ENCODE results near the gene MAGI2. TPM values are rescaled to one million over a fixed set of nuclear protein-coding genes. Genes with fewer than 3 reads are reported as not detected.
"Not testable (repeated sequence)": the region's sequence is repeated elsewhere in the genome, so short reads cannot be mapped to it uniquely, and the experiment has no call there.

Gene MAGI2
- polyA plus RNA-seq, 2 donors: 0.67 to 0.79 TPM

DNA sequence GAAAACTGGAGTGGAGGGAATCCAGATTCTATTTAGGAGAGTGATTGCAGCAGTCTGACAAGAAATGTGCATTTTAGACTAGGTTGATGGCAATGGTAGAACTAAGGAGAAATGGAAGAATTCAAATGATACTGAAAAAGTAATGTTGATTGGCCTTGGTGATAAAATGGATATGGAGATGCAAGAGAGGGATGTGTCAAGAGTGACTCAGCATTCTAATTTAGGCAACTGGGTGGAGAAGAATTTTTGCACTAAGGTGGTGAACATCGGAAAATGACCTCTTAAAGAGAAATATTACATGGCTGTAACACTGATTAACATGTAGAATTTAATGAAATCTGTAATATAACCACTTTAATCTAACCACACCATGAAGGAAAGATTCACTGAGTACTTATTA is 848.3 kb downstream of the MAGI2 start:
- Histone ChIP-seq H3K4me3 (ENCODE audit: low read depth in 1 of 2, low read length in 2 of 2) (no peak overlapping the region), H3K9me3 (ENCODE audit: control insufficient read depth in 2 of 2, insufficient read depth in 1 of 2, low read depth in 1 of 2, low read length in 1 of 2) (no peaks in the 10 kb centered on the region), H3K36me3 (ENCODE audit: control insufficient read depth in 2 of 2, insufficient read depth in 2 of 2, low read length in 1 of 2) (no peaks in the 10 kb centered on the region), H3K27ac (ENCODE audit: low read depth in 2 of 2, low read length in 1 of 2) (no peak overlapping the region), H3K4me1 (ENCODE audit: control insufficient read depth in 2 of 2, insufficient read depth in 2 of 2, low read length in 1 of 2) (no peaks in the 10 kb centered on the region), H3K27me3 (ENCODE audit: control insufficient read depth in 1 of 2, insufficient read depth in 2 of 2, low read length in 2 of 2) (no peaks in the 10 kb centered on the region)
- WGBS, 2 donors: 53 to 76% methylated on average over 1 of the region's 1 CpG

DNA sequence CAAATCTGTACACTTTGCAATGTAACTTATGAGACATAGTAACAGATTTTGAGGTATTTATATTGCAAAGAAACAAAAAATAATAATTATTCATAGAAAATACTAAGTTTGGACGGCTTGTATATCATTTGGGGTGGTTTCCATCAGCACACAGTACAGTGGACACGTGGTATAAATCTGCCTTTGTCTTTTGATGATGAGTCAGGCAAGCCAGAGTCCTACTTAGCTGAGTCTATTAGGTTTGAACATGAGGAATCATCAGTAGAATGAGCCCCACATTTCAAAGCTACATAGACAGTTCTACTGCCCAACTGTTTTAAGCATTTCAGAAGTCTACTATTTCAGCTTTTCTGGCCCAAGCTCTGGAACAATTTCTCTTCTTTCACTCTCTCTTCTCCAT is 851.7 kb downstream of the MAGI2 start:
- WGBS, 2 donors: 62 to 68% methylated on average over 2 of the region's 2 CpGs
- Histone ChIP-seq H3K9me3 (ENCODE audit: control insufficient read depth in 2 of 2, insufficient read depth in 1 of 2, low read depth in 1 of 2, low read length in 1 of 2) (no peaks in the 10 kb centered on the region), H3K36me3 (ENCODE audit: control insufficient read depth in 2 of 2, insufficient read depth in 2 of 2, low read length in 1 of 2) (no peaks in the 10 kb centered on the region), H3K27ac (ENCODE audit: low read depth in 2 of 2, low read length in 1 of 2) (no peak overlapping the region), H3K4me1 (ENCODE audit: control insufficient read depth in 2 of 2, insufficient read depth in 2 of 2, low read length in 1 of 2) (no peaks in the 10 kb centered on the region), H3K4me3 (ENCODE audit: low read depth in 1 of 2, low read length in 2 of 2) (no peak overlapping the region), H3K27me3 (ENCODE audit: control insufficient read depth in 1 of 2, insufficient read depth in 2 of 2, low read length in 2 of 2) (no peaks in the 10 kb centered on the region)

DNA sequence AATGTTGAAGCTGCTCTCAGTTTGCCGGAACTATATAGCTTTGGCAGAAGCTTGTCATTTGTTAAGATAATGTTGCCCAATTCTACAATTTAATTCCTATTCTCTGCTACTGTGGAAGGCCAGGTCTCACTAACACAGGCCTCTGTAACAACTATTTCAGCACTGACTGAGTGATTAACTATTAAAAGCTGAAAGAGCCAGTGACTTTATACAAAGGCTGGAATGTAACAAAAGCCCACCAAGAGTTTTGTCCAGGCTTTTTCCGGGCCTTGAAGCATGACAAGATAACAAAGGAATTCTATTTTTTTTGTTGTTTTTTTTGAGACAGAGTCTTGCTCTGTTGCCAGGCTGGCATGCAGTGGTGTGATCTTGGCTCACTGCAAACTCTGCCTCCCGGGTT is 859.3 kb downstream of the MAGI2 start:
- Histone ChIP-seq H3K27ac (ENCODE audit: low read depth in 2 of 2, low read length in 1 of 2) (no peak overlapping the region), H3K9me3 (ENCODE audit: control insufficient read depth in 2 of 2, insufficient read depth in 1 of 2, low read depth in 1 of 2, low read length in 1 of 2) (no peaks in the 10 kb centered on the region), H3K27me3 (ENCODE audit: control insufficient read depth in 1 of 2, insufficient read depth in 2 of 2, low read length in 2 of 2) (no peaks in the 10 kb centered on the region), H3K4me3 (ENCODE audit: low read depth in 1 of 2, low read length in 2 of 2) (no peak overlapping the region), H3K36me3 (ENCODE audit: control insufficient read depth in 2 of 2, insufficient read depth in 2 of 2, low read length in 1 of 2) (no peaks in the 10 kb centered on the region), H3K4me1 (ENCODE audit: control insufficient read depth in 2 of 2, insufficient read depth in 2 of 2, low read length in 1 of 2) (no peaks in the 10 kb centered on the region)
- 53 to 60% methylated on average over 3 of the region's 3 CpGs for WGBS, 2 donors

DNA sequence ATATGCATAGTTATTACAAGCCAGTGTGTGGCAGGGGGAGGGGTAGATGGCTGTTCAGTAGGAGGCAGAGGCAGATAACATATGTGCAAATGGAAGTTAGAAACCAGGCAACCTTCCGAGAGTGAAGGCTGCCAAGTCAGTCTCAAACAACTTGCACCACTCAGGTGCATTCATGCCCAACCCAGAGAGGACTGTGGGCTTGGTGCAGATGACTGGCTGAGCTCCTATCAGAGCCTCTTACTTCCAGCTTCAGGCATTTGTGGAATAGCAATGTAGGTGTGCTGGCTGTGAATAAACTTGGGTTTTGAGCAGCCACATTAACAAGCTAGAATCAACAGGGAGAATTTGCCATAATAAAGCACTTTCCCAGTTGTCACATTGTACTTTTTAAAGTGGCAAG is 865.1 kb downstream of the MAGI2 start:
- H3K36me3 ChIP-seq (ENCODE audit: control insufficient read depth in 2 of 2, insufficient read depth in 2 of 2, low read length in 1 of 2): no peaks in the 10 kb centered on the region
- 35 to 60% methylated on average over 1 of the region's 1 CpG for WGBS, 2 donors
- no peak overlapping the region for H3K4me3 ChIP-seq (ENCODE audit: low read depth in 1 of 2, low read length in 2 of 2)
- no peaks in the 10 kb centered on the region for H3K4me1 ChIP-seq (ENCODE audit: control insufficient read depth in 2 of 2, insufficient read depth in 2 of 2, low read length in 1 of 2)
- no peaks in the 10 kb centered on the region for H3K27me3 ChIP-seq (ENCODE audit: control insufficient read depth in 1 of 2, insufficient read depth in 2 of 2, low read length in 2 of 2)
- no peak overlapping the region for H3K27ac ChIP-seq (ENCODE audit: low read depth in 2 of 2, low read length in 1 of 2)
- no peaks in the 10 kb centered on the region for H3K9me3 ChIP-seq (ENCODE audit: control insufficient read depth in 2 of 2, insufficient read depth in 1 of 2, low read depth in 1 of 2, low read length in 1 of 2)

DNA sequence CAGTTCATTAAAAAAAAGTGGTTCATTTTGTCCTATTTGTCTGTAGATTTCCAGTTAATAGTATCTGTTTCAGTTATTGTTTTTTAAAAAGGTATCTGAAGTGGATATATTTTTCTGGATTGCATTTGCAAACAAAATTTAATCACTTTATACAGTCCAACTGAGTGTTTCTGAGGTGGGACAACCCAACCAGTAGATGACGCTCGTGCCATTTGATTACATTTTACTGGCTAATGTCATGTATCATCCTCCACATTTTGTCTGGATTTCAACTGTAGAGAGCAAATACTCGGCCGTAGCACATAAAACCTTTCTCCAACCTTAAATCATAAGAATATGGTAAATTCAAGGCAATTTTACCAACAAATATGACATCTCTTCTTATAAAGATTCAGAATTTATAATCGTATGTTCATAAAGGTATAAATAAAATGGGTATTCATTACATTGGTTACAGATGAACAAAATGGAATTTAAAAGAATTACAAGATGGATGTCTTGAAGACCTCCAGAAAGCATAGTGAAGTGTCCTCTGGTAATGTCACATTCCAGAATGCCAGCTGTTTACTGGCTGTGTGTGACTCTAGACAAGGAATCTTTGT is 865.9 kb downstream of the MAGI2 start:
- Histone ChIP-seq H3K4me1 (ENCODE audit: control insufficient read depth in 2 of 2, insufficient read depth in 2 of 2, low read length in 1 of 2) (no peaks in the 10 kb centered on the region), H3K36me3 (ENCODE audit: control insufficient read depth in 2 of 2, insufficient read depth in 2 of 2, low read length in 1 of 2) (no peaks in the 10 kb centered on the region)
- WGBS, 2 donors: 82 to 83% methylated on average over 5 of the region's 5 CpGs

DNA sequence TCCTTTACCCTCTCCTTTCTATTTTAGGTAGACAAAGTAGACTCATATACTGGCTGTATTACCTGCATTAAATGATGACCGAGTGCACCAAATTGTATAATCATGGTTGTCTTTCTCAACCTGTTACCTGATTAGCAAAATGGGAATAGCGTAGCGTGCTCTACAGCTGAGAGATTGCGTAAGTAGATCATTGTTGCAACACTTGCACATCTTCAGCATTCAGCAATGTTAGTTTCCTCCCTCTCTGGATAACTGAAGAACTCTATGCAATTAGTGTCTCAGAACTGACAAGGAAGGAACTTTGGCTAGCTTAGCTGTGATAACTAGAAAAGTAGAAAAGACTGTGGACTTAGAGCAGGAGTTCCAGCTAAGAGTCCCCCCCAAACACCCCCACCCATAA is 867.5 kb downstream of the MAGI2 start:
- WGBS, 2 donors: 92 to 96% methylated on average over 4 of the region's 4 CpGs
- Histone ChIP-seq H3K9me3 (ENCODE audit: control insufficient read depth in 2 of 2, insufficient read depth in 1 of 2, low read depth in 1 of 2, low read length in 1 of 2) (no peaks in the 10 kb centered on the region), H3K36me3 (ENCODE audit: control insufficient read depth in 2 of 2, insufficient read depth in 2 of 2, low read length in 1 of 2) (no peaks in the 10 kb centered on the region), H3K4me3 (ENCODE audit: low read depth in 1 of 2, low read length in 2 of 2) (no peak overlapping the region), H3K27me3 (ENCODE audit: control insufficient read depth in 1 of 2, insufficient read depth in 2 of 2, low read length in 2 of 2) (no peaks in the 10 kb centered on the region), H3K27ac (ENCODE audit: low read depth in 2 of 2, low read length in 1 of 2) (no peak overlapping the region), H3K4me1 (ENCODE audit: control insufficient read depth in 2 of 2, insufficient read depth in 2 of 2, low read length in 1 of 2) (no peaks in the 10 kb centered on the region)

More for the DNA sequence above, 865.9 kb downstream of the MAGI2 start:
- Histone ChIP-seq H3K27me3 (ENCODE audit: control insufficient read depth in 1 of 2, insufficient read depth in 2 of 2, low read length in 2 of 2) (no peaks in the 10 kb centered on the region), H3K4me3 (ENCODE audit: low read depth in 1 of 2, low read length in 2 of 2) (no peak overlapping the region), H3K9me3 (ENCODE audit: control insufficient read depth in 2 of 2, insufficient read depth in 1 of 2, low read depth in 1 of 2, low read length in 1 of 2) (no peaks in the 10 kb centered on the region), H3K27ac (ENCODE audit: low read depth in 2 of 2, low read length in 1 of 2) (no peak overlapping the region)

DNA sequence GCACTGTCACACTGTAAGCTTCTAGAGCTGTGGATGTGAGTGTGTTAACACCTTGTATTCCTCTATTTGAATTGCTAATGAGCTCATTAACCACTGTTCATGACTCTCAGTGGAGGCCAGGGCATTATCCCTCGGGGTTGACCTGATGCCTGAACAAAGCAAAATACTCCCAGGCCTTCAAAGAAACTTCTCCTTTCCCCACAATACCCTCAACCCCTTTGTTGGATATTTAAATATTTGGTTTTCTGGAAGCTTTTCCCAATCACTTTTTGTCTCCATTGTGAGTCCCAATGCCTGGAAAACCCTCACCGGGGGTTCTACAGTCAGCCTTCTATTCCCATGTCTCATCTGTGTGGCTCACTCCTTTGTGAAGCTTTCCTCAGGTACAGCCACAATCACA is 874.8 kb downstream of the MAGI2 start:
- H3K4me3 ChIP-seq (ENCODE audit: low read depth in 1 of 2, low read length in 2 of 2): no peak overlapping the region
- no peaks in the 10 kb centered on the region for H3K4me1 ChIP-seq (ENCODE audit: control insufficient read depth in 2 of 2, insufficient read depth in 2 of 2, low read length in 1 of 2)
- H3K36me3 ChIP-seq (ENCODE audit: control insufficient read depth in 2 of 2, insufficient read depth in 2 of 2, low read length in 1 of 2): no peaks in the 10 kb centered on the region
- no peak overlapping the region for H3K27ac ChIP-seq (ENCODE audit: low read depth in 2 of 2, low read length in 1 of 2)
- H3K27me3 ChIP-seq (ENCODE audit: control insufficient read depth in 1 of 2, insufficient read depth in 2 of 2, low read length in 2 of 2): no peaks in the 10 kb centered on the region
- WGBS, 2 donors: 24 to 34% methylated on average over 2 of the region's 2 CpGs
- no peaks in the 10 kb centered on the region for H3K9me3 ChIP-seq (ENCODE audit: control insufficient read depth in 2 of 2, insufficient read depth in 1 of 2, low read depth in 1 of 2, low read length in 1 of 2)

DNA sequence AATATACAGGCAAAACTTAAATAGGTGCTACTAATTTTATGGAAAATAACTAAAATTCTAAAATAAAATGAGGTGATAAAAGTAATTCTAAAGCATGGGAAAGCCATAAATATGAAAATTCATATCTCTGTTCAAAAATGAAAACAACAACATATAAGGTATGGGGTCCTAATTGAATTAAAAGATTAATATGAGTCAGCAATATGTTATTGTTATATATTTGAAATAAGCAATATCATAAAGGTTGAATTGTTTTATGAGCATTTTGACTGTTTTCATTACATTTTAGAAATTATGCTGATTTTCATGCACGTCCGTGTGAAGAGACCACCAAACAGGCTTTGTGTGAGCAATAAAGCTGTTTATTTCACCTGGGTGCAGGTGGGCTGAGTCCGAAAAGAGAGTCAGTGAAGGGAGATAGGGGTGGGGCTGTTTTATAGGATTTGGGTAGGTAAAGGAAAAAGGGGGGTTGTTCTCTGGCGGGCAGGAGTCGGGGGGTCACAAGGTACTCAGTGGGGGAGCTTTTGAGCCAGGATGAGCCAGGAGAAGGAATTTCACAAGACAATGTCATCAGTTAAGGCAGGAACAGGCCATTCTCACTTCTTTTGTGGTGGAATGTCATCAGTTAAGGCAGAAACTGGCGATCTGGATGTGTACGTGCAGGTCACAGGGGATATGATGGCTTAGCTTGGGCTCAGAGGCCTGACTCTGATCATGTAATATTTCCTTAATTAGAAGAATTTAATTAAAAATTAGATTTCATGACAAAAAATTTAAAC is 876.1 kb downstream of the MAGI2 start:
- not testable (repeated sequence) for H3K4me3 ChIP-seq (ENCODE audit: low read depth in 1 of 2, low read length in 2 of 2); H3K9me3 ChIP-seq (ENCODE audit: control insufficient read depth in 2 of 2, insufficient read depth in 1 of 2, low read depth in 1 of 2, low read length in 1 of 2); H3K4me1 ChIP-seq (ENCODE audit: control insufficient read depth in 2 of 2, insufficient read depth in 2 of 2, low read length in 1 of 2); H3K27ac ChIP-seq (ENCODE audit: low read depth in 2 of 2, low read length in 1 of 2); H3K36me3 ChIP-seq (ENCODE audit: control insufficient read depth in 2 of 2, insufficient read depth in 2 of 2, low read length in 1 of 2); H3K27me3 ChIP-seq (ENCODE audit: control insufficient read depth in 1 of 2, insufficient read depth in 2 of 2, low read length in 2 of 2)
- WGBS, 2 donors: 83 to 88% methylated on average over 6 of the region's 7 CpGs

DNA sequence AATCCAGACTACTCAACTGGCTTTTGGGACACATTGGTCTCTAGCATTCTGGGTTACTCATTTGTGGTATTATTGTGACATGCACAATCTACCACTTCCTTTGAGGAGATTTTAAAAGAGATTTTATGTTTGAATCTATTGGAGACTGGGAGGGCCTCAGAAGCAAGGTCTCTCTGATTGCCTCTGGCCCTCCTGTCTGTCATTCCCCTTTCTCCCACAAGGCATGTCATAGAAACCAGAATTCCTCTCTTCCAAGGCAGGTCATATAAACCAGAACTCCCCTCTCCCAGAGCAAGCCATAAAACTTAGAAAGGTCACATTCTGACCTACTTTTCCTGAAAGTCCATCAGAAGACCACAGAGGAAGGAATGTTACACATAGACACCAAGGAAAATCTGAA is 877.2 kb downstream of the MAGI2 start:
- H3K27ac ChIP-seq (ENCODE audit: low read depth in 2 of 2, low read length in 1 of 2): no peak overlapping the region
- H3K27me3 ChIP-seq (ENCODE audit: control insufficient read depth in 1 of 2, insufficient read depth in 2 of 2, low read length in 2 of 2): no peaks in the 10 kb centered on the region
- H3K4me3 ChIP-seq (ENCODE audit: low read depth in 1 of 2, low read length in 2 of 2): no peak overlapping the region
- no peaks in the 10 kb centered on the region for H3K4me1 ChIP-seq (ENCODE audit: control insufficient read depth in 2 of 2, insufficient read depth in 2 of 2, low read length in 1 of 2)
- H3K9me3 ChIP-seq (ENCODE audit: control insufficient read depth in 2 of 2, insufficient read depth in 1 of 2, low read depth in 1 of 2, low read length in 1 of 2): no peaks in the 10 kb centered on the region
- no peaks in the 10 kb centered on the region for H3K36me3 ChIP-seq (ENCODE audit: control insufficient read depth in 2 of 2, insufficient read depth in 2 of 2, low read length in 1 of 2)

DNA sequence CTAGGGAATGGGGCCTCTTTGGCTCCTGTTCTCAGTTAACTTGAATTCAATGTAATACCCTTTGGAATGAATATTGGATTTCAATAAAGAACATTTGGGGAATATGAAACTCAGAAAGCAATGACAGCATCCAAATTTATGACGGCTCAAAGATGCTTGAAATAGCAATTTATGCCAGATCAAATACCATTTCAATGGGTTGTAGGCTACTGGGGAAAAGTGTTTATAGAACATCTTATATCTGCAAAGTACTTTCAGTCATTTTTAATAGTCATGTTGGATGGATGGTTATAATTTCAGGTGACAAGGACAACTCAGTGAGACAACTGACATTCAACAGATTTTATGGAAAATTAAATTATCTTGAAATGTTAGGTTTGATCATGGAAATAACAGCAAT is 882.2 kb downstream of the MAGI2 start:
- Histone ChIP-seq H3K27me3 (ENCODE audit: control insufficient read depth in 1 of 2, insufficient read depth in 2 of 2, low read length in 2 of 2) (no peaks in the 10 kb centered on the region), H3K4me3 (ENCODE audit: low read depth in 1 of 2, low read length in 2 of 2) (no peak overlapping the region), H3K27ac (ENCODE audit: low read depth in 2 of 2, low read length in 1 of 2) (no peak overlapping the region), H3K4me1 (ENCODE audit: control insufficient read depth in 2 of 2, insufficient read depth in 2 of 2, low read length in 1 of 2) (no peaks in the 10 kb centered on the region), H3K36me3 (ENCODE audit: control insufficient read depth in 2 of 2, insufficient read depth in 2 of 2, low read length in 1 of 2) (no peaks in the 10 kb centered on the region), H3K9me3 (ENCODE audit: control insufficient read depth in 2 of 2, insufficient read depth in 1 of 2, low read depth in 1 of 2, low read length in 1 of 2) (no peaks in the 10 kb centered on the region)
- 48 to 88% methylated on average over 1 of the region's 1 CpG for WGBS, 2 donors
